ENCODE measurements around the gene OR6S1.
"Not testable (repeated sequence)": the region's sequence is repeated elsewhere in the genome, so short reads cannot be mapped to it uniquely, and the experiment has no call there.

The OR6S1 gene

DNA sequence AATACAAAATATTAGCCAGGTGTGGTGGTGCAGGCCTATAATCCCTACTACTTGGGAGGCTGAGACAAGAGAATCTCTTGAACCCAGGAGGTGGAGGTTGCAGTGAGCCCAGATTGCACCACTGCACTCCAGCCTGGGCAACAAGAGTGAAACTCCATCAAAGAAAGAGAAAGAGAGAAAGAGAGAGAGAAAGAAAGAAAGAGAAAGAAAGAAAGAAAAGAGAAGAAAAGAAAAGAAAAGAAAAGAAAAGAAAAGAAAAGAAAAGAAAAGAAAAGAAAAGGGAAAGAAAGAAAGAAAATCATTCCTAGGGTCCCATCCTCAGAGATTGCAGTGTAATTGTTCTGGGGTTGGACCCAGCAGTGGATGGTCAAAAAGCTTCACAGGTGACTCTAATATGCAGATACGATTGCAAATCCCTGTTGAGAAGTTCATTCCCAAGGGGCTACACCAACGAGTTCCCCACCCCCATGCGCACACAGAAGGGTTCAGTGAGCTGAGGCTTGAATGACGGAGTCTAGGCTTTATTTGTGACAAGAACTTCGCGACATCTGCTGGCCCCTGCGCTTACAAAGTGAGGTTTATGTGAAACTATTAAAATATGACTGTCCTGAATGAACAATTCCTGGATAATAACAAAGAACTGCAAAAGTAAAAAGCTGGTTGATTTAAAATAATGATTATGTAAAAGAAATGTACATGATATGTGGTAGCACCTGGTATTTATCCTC is 32.9 kb downstream of the OR6S1 start:
- no peak for DNase-seq

DNA sequence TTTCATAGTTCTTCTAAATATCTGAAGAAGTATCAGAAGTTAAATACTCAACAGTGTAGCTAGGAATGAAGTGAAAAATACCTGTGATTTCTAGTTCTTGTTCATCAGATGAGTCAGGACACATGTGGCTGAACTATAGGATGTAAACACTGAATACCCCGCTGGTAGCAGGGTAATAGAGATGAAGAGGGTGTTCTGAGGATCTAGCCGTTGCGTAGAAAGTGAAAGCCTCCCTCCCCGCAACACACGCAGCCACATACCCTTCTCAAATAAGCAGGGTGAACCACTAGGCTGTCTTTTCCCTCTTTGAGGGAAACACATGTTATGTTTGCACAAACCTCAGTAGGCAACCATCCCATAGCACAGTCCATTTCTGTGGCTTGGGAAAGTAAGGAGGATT is 33.9 kb downstream of the OR6S1 start:
- no peak for DNase-seq

DNA sequence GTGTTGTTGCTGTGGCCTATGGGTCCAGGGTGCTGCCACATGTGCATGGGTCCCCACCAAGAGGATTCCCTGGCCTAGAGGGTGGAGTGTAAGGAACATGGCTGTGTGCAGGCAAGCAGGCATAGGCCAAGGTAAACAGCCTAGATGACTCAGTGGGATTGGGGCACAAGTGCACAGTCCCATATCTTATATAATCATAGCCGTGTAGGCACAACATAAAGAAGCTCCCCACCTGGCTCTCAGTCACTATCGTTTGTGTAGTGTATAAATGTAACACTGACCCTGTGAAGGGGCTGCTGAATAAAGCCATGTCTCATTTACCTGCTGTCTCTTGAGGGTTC is 34.6 kb downstream of the OR6S1 start:
- no peak for DNase-seq

DNA sequence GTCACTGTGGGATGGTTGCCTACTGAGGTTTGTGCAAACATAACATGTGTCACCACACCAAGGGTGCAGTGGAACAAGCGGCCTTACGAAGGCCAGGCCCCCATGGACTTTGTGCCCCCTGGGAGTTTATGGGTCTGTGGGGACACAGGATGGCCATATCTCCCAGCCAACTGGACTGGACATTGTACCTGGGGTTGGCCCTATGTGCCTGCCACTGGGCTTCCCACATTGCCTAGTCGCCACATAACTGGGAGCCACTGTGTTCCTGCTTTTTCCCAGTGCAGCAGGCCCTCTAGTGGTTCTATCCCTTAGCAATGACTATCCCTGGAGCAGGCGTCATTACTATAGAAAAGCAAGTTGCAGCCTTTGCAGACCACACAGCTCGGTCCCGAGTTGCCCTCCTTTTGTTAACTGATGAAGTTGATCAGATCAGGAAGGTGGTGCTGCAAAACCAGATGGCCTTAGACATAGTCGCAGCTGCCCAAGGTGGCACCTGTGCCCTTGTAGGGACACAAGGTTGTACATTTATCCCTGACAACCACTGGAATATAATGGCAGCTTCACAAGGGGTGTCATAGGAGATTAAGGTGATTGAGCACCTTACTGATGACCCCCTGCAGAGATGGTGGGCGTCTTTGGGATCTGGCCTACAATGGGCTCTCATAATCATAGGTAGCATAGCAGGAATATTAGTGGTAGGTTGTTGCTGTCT is 35.1 kb downstream of the OR6S1 start:
- DNase-seq: no peak

DNA sequence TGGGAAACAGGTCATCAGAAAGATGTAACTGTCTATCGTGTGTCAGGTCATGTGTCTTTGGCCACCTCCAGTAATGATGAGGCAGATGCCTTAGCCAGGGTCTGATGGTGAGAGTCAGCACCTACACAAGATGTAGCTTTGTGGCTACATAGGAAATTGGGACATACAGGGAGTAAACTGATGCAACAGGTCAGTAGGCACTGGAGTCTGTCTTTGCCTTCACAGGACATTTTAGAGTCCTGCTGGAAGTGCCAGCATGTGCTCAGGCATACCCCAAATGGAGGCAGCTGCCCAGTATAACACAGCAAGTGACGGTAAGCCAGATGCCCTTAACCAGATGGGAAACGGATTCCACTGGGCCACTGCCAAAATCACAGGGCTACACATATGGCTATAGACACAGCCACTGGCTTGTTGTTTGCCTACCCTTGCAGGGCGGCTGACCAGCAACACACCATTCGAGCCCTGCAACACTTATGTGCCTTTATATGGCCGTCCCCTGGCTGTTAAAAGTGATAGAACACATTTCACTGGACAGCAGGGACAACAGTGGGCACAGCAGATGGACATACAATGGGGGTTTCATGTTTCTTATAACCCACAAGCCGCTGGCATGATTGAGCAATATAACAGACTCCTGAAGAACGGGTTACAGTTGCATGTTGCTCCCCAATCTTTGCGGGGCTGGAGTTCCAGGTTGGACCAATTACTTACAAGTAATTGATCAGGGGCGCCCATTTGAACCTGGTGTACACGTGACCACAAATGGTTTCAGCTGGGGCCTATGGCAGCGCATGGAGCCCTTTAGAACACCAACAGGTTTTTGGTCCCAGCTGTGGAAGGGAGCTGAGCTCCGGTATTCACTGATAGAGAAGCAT is 37.4 kb downstream of the OR6S1 start:
- DNase-seq: no peak

DNA sequence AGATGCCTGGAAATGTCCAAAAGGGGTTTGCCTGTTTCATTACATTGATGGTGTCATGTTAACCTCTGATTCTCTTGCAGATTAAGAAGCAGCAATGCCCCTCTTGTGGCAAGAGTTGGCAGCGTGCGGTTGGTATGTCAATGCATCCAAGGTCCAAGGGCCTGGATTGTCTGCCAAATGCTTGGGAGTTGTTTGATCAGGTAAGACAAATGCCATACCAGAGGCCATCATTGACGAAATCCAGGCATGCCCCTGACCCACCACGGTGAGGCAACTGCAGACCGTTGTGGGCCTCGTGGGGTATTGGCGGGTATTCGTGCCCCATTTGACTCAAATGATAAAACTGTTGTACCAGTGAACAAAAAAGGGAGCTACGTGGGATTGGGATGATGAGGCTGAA is 38.9 kb downstream of the OR6S1 start:
- DNase-seq: no peak

DNA sequence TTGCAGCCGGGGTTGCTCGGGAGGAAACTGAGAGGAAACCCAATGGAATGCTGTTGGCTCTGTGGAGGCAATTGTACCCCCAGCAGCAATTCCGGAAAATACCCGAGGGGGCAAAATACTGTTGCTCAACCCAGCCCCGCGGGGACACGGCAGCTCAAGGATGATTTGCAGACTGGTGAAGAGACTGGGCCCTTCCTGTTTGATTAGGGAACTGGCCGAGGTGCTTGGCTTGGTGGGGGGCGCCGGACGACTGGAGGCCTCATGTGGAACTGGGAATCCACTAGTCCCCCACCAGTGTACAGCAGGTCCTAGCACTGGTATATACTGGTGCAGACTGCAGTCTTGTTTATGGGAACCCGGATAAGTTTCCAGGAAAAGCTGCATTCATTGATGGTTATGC is 40.0 kb downstream of the OR6S1 start:
- no peak for DNase-seq

DNA sequence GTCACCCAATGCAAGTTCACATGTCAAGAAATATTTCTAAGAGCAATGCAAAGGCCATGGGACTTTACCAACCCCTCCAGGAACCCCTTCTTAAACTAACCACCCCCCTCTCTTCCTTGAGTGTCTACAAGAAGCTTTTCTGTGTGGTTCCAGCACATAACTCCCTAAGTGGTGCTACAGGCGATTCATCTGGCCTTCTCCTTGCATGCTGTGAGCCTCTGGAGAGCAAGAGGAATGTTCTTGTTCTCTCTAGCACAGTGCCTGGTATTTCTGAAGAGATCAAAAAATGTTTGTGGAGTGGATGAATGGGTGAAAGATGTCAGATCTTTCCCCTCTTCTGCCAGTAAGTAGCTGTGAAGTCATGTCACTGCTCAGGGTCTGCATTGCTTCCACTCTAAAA is 44.4 kb downstream of the OR6S1 start:
- DNase-seq: no peak

DNA sequence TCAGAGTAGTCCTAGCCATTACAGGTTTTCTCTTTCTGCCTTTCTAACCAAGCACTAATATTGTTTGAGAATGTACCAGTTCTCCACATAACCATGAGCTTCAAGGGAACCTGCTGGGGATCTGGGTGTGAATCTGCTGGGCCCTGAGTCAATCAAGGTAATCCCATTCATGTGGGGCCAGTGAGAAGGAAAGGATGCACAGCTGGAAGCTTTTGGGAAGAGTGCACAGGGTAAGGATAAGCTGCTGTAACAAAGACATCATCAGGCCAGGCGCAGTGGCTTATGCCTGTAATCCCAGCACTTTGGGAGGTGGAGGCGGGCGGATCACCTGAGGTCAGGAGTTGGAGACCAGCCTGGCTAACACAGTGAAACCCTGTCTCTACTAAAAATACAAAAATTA is 45.8 kb downstream of the OR6S1 start:
- not testable (repeated sequence) for DNase-seq

DNA sequence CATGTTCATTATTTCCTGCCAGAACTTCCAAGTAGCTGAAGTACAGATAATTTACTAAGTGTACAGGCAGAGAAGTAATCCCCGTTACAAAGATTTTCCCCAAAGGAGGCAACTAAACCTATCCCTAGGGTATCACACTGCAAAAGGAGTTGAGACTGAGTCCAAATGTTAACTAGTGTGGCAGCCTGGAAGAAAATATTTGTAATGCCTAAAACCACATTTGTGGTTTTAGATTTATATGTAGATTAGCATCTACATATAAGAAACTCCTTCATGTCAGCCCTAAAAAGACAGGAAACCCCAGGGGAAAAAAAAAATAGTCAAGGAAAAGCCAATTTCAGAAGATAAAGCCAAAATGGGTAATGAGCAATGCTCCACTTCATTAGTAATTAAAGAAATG is 48.9 kb downstream of the OR6S1 start:
- DNase-seq: no peak

DNA sequence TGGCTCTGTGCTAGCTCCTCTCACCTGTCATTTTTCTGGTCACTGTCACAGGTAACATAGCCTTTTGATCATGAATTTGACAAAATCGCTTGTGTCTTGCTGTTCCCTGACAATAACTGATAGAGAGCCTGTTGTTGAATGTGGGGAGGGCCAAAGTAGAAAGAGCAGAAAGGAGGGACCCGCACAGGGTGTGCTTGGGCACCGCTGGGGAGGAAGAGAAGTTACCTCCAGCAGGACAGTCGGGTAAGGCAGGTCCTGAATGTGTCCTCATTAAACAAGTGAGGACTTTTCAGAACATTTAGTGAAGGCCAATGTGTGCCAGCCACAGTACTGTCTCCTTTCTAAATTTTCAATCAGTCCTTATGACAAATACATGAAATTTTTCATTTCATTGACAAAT is 50.3 kb downstream of the OR6S1 start, which contains the start of gene RNASE12:
Gene RNASE12 (minus strand): TSS at position 142 of the 400 bp plus-strand sequence. CDS start 653 bp downstream, outside the sequence.
- no peak for DNase-seq
